Measurements from ENCODE around the gene MLEC.

The MLEC gene

GRCh38 chr12:120686690-120687577 lies at the start of gene MLEC:
TSS of gene MLEC (plus strand) at chr12:120687149. CDS start at chr12:120687297, 148 bp downstream.
- peak; percentile 97 for DNase-seq

- DNase-seq: no peak
Measured at GRCh38 chr12:120639771-120640721, 46.9 kb upstream of the MLEC start, which contains the start of gene CABP1. TSS of gene CABP1 (plus strand) at chr12:120640626. CDS start at chr12:120640686, 60 bp downstream.

- no peak for DNase-seq
Measured at GRCh38 chr12:120640861-120641833, 45.8 kb upstream of the MLEC start.

GRCh38 chr12:120642121-120642520 lies 44.8 kb upstream of the MLEC start:
- DNase-seq: no peak

- DNase-seq: no peak
Measured at GRCh38 chr12:120642826-120643225, 44.1 kb upstream of the MLEC start.

- DNase-seq: no peak
Measured at GRCh38 chr12:120643574-120643973, 43.4 kb upstream of the MLEC start.

GRCh38 chr12:120646044-120646443 lies 40.9 kb upstream of the MLEC start:
- no peak for DNase-seq

GRCh38 chr12:120647375-120647755 lies 39.6 kb upstream of the MLEC start:
- DNase-seq: no peak

- DNase-seq: no peak
Measured at GRCh38 chr12:120649442-120650232, 37.3 kb upstream of the MLEC start.

GRCh38 chr12:120650233-120650690 lies 36.7 kb upstream of the MLEC start:
- DNase-seq: no peak

- no peak for DNase-seq
Measured at GRCh38 chr12:120651821-120652220, 35.1 kb upstream of the MLEC start.

GRCh38 chr12:120652656-120653435 lies 34.1 kb upstream of the MLEC start:
- DNase-seq: no peak

- no peak for DNase-seq
Measured at GRCh38 chr12:120653611-120654010, 33.3 kb upstream of the MLEC start.

GRCh38 chr12:120654656-120655055 lies 32.3 kb upstream of the MLEC start:
- DNase-seq: no peak

- no peak for DNase-seq
Measured at GRCh38 chr12:120656008-120656407, 30.9 kb upstream of the MLEC start.

GRCh38 chr12:120658286-120659150 lies 28.4 kb upstream of the MLEC start:
- DNase-seq: no peak

GRCh38 chr12:120659151-120659525 lies 27.8 kb upstream of the MLEC start:
- DNase-seq: no peak

- no peak for DNase-seq
Measured at GRCh38 chr12:120661432-120661831, 25.5 kb upstream of the MLEC start.

- DNase-seq: no peak
Measured at GRCh38 chr12:120662879-120663278, 24.1 kb upstream of the MLEC start.
